Bone marrow (tissue), 2 donors: ENCODE measurements around the gene ACTR3.
A peak's percentile ranks its signal among the peaks of the same experiment; 100 is the strongest.

Experiments
- DNase-seq, 2 donors: peaks; one replicate each; lab custom pipeline; 2025; lab: John Stamatoyannopoulos, UW

The ACTR3 gene

DNA sequence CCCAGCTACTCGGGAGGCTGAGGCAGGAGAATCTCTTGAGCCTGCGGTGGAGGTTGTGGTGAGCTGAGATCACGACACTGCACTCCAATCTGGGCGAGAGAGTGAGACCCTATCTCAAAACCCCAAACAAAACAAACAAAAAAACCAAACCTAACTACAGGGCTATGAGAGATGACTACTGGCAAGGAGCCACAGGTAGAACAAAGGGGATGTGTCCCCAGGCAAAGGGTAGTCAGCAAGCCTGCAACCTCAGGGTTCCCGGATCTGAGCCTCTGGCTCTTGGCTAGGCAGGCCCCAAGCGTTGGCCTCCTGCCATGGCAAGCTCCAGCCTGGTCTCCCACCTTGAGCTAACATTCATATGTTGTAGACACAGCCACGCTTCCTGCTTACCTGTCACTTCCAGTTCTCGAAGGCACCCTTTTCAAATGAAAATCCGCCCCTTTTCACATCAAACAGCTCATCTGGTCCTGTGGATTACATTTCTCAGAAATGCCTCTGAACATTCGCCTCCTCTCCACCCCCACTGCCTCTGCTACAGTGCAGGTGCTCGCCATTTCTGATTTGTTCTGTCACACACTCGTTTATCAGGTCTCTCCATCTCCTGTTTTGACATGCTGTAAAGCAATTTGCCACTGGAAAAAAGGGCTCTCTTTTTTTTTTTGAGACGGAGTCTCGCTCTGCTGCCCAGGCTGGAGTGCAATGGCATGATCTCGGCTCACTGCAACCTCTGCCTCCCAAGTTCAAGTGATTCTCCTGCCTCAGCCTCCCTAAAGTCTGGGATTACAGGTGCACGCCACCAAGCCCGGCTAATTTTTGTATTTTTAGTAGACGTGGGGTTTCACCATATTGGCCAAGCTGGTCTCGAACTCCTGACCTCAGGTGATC lies 13.1 kb upstream of the ACTR3 start:
- no peak for DNase-seq

DNA sequence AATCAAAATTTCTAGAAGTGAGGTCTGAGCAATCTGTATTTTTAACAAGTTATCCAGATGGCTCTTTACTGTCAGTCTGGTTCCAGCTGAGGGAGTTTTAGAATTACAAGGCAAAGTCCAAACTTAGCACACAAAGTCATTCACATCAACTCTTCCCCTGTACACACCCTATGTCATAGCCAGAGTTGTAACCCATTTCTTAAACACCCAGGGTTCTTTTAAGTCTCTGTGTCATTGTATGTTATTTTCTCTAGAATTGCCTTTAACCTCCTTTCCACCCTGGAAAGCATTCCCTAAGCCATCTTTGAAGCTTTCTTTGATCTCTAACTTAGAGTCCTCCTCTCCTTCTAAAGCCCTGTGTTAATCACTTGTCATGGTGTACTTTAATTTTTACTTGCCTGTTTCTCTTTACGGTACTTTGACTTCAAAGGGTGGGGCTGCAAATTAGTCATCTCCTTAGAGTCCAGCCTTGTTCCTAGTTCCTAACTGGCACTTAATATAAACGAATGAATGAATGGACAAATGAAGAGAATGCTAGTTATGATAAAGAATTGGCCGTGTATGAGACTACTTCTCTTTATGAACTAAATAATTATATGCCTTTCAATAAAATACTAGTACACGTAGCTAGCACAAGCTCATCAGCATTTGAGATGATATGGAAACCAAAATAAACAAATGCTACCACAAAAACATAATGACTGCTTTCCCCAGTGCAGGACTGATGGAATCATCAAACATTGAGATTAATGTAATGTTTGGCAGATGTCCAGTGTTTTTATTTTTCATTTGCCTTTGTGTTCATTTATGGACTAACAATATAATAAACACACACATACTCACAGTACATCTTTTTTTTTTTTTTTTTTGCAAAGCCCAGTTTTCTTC lies 11.9 kb upstream of the ACTR3 start:
- no peak for DNase-seq

DNA sequence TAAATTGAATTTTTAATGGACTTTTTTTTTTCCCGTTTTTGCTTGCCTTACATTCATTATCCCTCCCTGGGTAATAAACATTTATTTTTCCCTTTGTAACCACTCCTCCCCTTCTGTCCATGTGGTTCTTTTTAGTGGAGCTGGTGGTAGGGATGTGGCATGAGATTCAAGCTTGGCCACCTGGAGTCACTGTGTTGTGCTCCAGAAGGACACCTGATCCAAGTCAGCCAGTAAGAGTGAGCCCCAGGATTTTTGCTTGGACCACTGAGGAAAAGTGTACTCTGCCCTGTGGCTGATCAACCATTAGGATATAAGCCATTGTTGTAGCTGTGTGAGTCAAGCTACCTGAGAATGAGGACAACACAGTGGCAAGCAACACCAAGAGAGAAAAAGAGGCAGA lies 11.1 kb upstream of the ACTR3 start:
- no peak for DNase-seq

DNA sequence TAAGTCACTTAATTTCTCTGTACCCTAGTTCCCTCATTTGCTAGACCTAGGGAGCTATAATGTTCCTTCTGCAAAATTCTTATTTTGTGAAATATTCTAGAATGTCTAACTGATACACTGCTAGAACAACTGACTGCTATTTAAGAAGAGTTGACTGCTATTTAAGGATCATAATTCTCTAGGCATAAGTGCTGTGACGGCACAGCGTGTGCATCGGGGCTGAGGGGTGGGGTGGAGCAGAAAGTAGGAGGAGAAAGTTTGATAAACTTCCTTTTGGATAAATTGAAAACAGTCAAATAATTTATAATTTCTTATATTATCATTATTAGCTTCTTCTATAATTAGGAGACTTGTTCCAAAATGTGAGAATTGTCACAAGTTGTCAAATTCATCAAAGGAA lies 10.4 kb upstream of the ACTR3 start:
- DNase-seq = no peak

DNA sequence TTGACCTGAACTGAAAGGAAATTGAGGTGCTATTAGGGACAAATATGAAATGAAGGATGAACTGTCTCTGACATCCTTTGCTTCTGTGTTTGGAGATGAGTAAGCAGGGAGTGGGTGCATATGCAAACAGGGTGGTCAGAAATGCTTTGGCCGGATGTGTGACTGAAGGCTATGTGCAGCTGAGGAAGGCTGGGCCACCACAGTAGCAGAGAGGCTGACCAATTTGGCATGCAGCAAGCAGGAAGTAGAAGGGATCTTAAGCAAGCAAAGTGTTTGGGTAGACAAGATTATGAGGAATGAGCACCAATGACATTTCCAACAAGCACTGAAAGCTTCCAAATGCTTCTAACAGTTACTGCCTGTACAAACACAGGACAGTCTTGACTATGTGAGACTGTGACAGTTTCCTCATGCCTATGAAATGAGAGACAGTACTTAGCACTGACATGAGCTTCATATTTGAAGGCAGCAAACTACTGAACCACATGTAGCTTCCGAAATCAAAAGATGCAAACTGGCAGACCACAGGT lies 3.3 kb upstream of the ACTR3 start:
- peak; percentile 29 to 68 for DNase-seq

DNA sequence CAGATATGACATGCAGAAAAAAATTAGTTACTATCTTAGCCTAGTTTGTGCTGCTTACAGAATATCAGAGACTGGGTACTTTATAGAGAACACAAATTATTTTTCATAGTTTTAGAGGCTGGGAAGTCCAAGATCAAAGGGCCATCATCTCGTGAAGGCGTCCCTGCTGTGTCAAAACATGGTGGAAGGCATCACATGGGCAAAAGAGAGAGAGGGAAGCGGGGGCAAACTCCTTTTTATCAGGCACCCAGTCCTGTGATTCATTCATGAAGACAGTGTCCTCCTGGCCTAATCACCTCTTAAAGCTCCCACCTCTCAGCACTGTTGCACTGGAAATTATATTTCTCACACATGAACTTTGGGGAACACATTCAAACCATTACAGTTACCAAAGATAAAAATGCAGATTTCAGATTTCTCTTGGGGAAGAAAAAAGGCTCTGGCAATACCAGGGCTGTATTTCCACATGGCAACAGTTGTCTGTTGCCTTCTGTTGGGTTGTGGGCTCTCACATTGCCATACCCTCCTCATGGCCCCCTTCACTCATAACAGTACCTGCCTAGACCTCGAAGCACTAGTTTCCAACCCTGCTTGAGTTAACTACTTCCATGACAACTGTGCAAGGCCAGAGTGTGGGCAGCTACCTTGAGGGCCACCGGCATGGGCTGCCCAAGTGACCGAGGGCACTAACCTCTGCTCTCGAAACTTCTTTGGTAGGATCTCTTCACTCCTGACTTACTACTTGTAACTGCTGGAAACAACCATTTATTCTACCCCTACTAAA lies 2.7 kb upstream of the ACTR3 start:
- DNase-seq = no peak

DNA sequence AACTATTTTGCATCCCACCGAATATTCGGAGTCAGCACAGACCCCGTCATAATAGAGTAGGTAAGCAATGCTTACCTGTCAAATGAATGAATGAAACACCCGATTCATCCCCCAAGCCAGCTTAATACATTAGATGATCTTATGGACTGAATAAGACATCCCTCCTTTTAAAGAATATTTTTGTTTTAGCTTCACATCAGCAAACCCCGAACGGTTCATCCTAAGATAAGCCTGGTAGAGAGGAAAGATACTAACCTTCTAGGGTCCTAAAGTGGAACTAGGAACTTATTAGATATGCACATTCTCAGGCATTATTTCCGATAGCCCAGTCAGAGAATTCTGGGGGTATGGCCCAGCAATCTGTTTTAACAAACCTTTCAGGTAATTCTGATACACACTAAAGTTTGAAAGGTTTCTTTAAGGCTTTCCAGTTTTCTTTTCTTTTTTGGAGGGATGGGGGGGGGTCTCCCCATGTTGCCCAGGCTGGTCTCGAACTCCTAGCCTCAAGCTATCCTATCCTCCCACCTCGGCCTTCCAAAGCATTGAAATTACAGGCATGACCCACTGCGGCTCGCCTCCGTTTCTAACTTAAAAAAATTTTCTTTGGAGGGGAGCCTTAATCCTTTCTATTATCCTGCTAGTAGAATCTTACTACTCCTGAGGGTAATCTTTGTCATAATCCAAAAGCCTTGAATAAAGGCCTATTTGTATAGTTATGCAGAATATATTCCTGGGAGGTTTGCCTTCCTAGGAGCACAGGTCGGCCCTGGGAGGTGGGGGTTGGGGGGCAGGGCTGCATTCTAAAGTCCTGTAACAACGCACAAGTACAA lies 1.0 kb upstream of the ACTR3 start:
- DNase-seq = no peak

DNA sequence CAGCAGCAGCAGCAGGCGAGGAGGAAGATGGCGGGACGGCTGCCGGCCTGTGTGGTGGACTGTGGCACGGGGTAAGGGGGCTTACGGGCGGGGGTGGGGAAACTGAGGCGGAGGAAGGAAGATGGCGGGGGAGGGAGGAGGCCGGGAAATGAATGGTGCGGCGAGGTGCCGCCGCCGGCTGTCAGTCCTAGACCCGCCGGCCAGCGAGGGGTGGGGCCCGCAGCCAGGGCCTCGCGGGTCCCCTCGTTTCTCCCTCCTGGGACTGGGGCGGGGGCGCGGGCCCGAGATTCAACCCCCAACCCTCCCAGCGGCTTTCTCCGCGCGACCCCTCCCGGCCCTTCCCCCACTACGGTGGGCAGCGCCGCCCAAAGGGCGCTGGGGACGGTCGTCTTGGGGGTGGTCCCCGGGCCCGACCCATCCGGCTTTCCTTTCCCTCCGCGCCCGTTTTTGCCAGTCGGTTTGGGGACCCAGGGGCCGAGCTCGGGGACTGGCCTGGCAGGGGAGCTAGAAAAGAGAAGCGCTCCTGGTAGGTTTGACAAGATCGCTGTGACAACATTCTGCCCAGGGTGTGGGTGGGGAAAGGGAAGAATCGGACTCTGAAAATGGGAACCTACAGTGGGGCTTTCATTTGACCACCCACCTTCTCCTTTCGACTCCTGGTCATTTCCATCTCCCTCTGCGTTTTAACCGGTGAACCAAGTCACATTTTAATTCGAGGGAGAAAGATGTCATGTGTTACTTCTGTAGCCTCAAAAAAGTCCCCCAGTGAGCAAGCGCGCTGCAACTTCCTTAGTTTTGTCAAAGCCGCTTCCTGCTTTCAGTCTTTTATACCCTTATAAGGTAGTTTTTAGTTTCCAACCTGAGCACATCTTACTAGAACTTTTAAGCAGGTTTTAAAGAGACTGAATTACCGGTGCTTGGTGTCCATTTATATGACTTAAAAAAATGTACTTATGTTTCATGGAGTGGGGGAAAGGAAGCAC lies 655 bp downstream of the ACTR3 start:
- peak; percentile 70 to 72 for DNase-seq

DNA sequence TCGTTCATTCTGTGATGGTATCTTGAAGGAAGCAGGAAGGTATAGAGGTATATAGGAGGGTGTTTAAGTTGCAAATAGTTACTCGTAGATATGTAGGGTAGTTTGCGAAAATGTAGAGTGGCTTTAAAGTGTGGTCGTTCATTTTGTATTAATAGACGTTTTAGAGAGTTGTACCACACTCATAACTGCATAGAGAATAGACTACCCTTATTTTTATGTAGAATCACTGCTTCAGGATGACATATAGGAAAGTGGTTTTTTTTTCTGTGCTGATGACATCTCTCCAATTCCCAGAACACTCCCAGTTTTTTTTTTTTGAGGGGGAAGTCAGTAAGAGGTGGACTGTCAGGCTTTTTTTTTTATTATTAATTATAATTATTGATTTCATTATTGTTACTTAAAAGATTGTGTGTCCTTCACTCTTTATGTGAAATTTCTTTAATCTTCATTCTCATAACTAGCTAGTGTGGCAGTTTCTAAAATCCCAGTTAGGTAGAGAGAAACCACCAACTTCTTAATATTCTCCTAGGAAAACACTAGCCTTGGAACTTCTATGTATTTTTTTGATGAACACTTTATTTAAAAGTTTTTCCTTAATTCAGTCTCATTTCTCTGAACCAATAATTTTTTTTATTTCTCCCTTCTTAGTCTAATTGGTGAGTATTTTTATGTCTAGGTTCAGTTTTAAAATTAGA lies 1.5 kb downstream of the ACTR3 start:
- DNase-seq = no peak

DNA sequence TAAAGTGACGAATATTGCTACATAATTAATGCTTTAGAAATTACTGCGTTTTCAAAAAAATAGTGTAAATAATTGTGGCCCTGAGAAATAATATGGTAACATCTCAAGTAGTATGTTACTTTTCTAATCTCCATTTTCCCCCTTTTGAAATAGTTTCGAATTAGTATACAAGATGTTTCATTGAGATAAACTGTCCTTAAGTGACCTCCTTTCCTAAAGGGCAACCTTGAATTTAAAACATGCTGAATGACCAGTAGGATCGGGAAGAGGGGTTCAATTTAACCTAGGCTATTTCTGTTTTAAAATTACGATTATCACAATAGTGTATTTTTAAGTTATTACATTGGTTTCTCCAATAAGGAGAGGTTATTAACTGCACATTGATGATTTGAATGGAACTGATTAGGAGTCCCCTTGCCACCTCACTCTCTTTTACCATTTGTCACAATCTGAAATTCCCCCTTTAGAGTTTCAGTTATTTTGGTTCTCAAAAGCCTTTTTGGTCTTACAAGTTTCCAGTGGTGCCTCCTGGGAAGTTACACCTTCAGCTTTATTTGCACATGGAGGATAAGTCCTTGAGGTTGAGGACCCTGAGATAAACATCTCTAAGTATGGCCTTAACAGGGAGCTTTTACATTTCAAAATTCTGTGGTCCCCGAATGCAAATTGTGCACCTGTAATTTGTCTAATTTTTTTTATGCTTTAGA lies 2.3 kb downstream of the ACTR3 start:
- no peak for DNase-seq

DNA sequence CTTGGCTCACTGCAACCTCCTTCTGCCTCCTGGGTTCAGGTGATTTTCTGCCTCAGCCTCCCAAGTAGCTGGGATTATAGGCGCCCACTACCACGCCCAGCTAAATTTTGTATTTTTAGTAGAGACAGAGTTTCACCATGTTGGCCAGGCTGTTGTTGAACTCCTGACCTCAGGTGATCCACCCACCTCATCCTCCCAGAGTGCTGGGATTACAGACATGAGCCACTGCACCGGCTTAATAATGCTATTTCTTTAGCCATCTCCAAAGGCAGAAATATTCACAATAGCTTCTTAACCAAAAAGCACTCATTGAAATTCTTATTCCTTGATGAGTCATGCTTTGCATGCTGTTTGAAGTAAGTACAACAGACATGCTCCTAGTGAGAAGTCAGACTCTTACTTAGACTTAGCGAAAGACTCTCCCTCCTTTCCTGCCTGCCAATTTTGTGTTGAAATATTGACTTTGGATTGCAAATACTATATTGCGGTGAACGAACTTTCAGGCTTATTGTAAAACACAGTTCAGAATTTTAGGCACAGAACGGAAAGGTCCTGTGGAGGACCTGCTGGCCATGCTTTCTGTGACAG lies 4.4 kb downstream of the ACTR3 start:
- no peak for DNase-seq

DNA sequence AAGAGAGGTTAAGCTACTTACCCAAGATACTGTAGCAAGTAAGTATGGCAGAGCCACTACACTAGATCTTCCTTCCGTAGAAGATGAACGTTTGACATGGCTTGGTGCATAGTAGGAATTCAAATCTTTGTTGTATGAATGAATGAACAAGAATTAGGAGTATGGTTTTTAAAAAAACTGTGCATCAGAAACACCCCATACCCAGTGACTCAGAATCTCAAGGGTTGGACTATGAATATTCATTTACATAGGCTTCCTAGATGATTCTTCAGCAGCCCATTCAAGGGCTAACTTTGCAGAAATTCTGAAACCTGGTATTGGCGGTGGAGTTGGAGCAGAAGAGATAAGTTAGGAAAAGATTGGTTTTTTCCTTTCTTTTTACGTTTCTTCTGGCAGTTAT lies 5.4 kb downstream of the ACTR3 start:
- no peak for DNase-seq

DNA sequence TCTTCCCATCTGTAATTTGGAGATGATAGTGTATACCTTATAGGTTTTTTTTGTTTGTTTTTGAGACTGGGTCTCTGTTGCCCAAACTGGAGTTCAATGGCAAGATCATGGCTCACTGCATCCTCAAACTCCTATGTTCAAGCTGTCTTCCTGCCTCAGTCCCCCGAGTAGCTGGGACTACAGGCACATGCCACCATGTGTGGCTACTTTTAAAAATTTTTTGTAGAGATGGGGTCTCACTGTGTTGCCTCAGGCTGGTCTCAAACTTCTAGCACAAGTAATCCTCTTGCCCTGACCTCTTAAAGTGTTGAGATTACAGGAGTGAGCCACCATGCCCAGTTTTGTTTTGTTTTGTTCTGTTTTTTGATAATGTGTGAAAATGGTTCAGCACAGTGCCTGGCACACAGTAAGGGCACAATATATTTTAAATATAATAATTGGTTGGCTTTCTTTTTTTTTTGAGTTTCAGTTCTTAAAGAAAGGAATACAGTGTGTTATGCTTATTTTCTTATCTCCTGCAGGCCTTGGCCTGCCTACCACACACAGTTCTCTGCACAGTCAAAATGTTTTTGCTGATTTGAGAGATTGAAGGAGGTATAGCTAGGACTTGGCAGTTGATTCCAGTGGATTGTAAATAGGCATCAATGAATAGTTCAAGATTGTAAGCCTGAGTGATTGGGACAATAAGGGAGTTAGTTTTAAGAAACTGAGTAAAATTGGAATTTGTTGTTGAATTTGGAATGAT lies 6.1 kb downstream of the ACTR3 start:
- no peak for DNase-seq

DNA sequence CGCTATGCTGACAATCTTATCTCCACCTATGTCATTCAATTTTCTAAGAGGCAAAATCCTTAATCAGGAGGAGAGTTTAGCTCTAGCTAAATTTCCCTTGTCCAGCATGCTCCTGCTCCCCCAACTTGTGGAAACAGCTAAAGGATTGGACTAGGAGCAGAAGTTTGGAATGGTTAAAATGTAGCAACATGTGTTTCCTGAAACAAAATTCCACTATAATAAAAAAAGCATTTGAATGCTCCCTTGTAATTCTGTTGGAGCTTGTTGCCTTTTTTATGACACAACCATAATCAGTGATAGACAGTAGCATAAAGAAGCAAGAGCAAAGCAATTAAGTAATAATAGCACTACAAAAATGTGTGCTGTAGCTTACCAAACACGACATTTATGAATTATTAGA lies 6.9 kb downstream of the ACTR3 start:
- DNase-seq = no peak

DNA sequence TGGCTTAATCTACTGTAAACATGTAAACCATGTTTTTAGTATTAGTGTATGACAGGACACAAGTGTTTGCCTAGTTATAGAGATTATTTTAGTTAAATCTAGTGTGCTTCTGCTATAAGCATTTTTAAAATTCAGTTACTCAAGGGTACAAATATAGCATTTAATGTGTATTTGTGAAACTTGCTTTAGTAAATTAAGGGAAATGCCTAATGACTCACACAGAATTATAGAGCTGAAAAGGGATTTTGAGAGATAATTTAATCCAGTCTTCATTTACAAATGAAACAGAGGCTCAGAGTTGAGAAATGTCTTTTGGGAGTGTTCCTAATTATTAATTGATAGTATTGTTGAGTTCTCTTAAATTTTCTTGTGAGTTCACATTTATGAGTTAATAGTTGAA lies 8.2 kb downstream of the ACTR3 start:
- DNase-seq = no peak

DNA sequence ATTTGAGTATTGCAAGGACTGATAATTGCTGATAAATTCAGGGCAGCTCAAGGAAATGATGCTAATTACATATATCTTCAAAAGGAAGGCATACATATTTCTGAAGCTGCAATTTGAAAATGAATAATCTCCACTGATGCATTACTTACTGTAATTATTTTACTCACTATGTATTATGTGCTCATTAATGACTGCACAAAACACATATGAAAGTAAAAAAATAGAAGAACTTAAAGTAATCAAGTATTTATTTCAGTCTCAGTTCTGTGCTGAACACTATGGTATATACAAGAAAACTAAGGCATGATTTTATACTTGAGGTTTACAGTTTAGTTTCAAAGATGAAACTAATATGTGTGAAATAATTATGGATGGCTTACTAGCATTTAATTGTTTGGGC lies 9.3 kb downstream of the ACTR3 start:
- no peak for DNase-seq

DNA sequence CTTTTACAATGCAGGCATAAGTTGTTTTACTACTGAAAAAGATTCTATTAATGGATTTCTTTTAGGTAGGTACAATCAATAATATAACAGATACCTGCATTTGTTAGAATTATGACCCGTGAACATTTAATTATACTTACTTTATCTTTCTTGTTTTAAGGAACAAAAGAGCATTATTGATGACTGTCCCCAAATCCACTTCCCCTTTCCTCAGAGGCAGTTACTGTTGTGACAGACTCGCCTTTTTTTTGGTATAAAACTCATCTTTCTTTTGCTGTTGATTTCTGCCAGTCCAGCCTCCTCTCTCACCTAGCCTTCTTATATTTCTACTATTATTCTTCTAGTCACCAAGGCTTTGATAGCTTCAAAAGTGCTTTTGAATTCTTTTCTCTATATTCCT lies 12.1 kb downstream of the ACTR3 start:
- peak in 1 of 2 donors; percentile 19 for DNase-seq

DNA sequence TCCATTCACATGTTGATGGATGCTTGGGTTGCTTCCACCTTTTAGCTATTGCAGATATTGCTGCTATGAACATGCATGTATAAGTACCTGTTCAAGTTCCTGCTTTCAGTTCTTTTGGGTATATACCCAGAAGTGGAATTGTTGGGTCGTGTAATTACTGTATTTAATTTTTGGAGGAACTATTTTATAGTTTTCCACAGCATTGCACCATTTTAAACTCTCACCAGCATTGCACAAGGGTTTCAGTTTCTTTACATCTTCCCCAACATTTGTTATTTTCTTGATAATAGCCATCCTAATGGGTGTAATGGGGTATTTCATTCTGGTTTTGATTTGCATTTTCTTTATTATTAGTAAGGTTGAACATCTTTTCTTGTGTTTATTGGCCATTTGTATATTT lies 16.0 kb downstream of the ACTR3 start:
- no peak for DNase-seq
